Activated CD8-positive, alpha-beta memory T cell treated with anti-CD3 and anti-CD28 coated beads, Interleukin-2, amount 50 U/mL, for 1 hour (primary cell): ENCODE measurements around the gene BSND.
"Not testable (repeated sequence)": the region's sequence is repeated elsewhere in the genome, so short reads cannot be mapped to it uniquely, and the experiment has no call there.

Source experiments
- DNase-seq: peaks from one replicate; pipeline ENCODE4 v3.0.0-alpha.2; 2020; ENCODE audit errors: extremely low read depth

Gene BSND

GRCh38 chr1:55015731-55016620, 17.2 kb downstream of the BSND start:
- DNase-seq = no peak

GRCh38 chr1:55018395-55018794, 19.7 kb downstream of the BSND start:
- DNase-seq = no peak

GRCh38 chr1:55021942-55022546, 23.3 kb downstream of the BSND start:
- DNase-seq = peak; percentile 10

- not testable (repeated sequence) for DNase-seq
Measured at GRCh38 chr1:55024163-55024562, 25.4 kb downstream of the BSND start.

- not testable (repeated sequence) for DNase-seq
Measured at GRCh38 chr1:55026682-55027081, 27.9 kb downstream of the BSND start.

- not testable (repeated sequence) for DNase-seq
Measured at GRCh38 chr1:55031098-55031497, 32.4 kb downstream of the BSND start.

GRCh38 chr1:55033265-55033614, 34.5 kb downstream of the BSND start:
- no peak for DNase-seq

GRCh38 chr1:55034476-55035133, 35.9 kb downstream of the BSND start:
- DNase-seq = no peak

- no peak for DNase-seq
Measured at GRCh38 chr1:55035904-55036303, 37.2 kb downstream of the BSND start.

- no peak for DNase-seq
Measured at GRCh38 chr1:55037733-55038551, 39.2 kb downstream of the BSND start.

GRCh38 chr1:55038552-55038838, 39.8 kb downstream of the BSND start:
- no peak for DNase-seq

GRCh38 chr1:55038974-55039341, 40.2 kb downstream of the BSND start:
- DNase-seq = no peak

GRCh38 chr1:55039342-55040082, 40.8 kb downstream of the BSND start, which contains the start of gene PCSK9:
PCSK9 (plus strand) TSS chr1:55039548; CDS start chr1:55039838, 290 bp downstream.
- no peak for DNase-seq

- no peak for DNase-seq
Measured at GRCh38 chr1:55040083-55040932, 41.6 kb downstream of the BSND start.

- no peak for DNase-seq
Measured at GRCh38 chr1:55040933-55041494, 42.3 kb downstream of the BSND start.

- DNase-seq = no peak
Measured at GRCh38 chr1:55041613-55042012, 42.9 kb downstream of the BSND start.

- no peak for DNase-seq
Measured at GRCh38 chr1:55043011-55043410, 44.3 kb downstream of the BSND start.

- DNase-seq = no peak
Measured at GRCh38 chr1:55043726-55044125, 45.0 kb downstream of the BSND start.

- DNase-seq = no peak
Measured at GRCh38 chr1:55044617-55045397, 46.1 kb downstream of the BSND start.
